RWPE1 (cell line): ENCODE data around the gene PI4KA.
"Not testable (repeated sequence)": the region's sequence is repeated elsewhere in the genome, so short reads cannot be mapped to it uniquely, and the experiment has no call there.

Source experiments
- CTCF ChIA-PET: fragments of 350-600 bp; sonication (Branson Sonifier 250); formaldehyde crosslinking; extraction: SDS; loops from one replicate; lab custom pipeline; 2021; lab: Yijun Ruan, JAX
- POLR2A ChIA-PET: fragments of 400-600 bp; formaldehyde crosslinking; extraction: SDS; loops from one replicate; lab custom pipeline; 2020; ENCODE audit warnings: antibody characterized with exemption; ENCODE audit not compliant: low non-redundant PET; lab: Yijun Ruan, JAX
- DNase-seq: peaks from one replicate; pipeline ENCODE4 v3.0.0; 2012; ENCODE audit warnings: low spot score
- H3K27ac ChIP-seq: fragments of 450-650 bp; 2 replicates; pipeline ENCODE4 v1.5.1; 2017
- TF ChIP-seq, protein P1 (sequence below): fragments of 450-650 bp; conservative IDR thresholded peaks from 2 replicates; pipeline ENCODE4 v1.5.1; 2017; ENCODE audit warnings: low read depth, mild to moderate bottlenecking

The PI4KA gene

GRCh38 chr22:20829491-20830134 is 29.0 kb downstream of the PI4KA start:
- POLR2A ChIA-PET, result no interaction called here
- TF ChIP-seq, protein P1, sequence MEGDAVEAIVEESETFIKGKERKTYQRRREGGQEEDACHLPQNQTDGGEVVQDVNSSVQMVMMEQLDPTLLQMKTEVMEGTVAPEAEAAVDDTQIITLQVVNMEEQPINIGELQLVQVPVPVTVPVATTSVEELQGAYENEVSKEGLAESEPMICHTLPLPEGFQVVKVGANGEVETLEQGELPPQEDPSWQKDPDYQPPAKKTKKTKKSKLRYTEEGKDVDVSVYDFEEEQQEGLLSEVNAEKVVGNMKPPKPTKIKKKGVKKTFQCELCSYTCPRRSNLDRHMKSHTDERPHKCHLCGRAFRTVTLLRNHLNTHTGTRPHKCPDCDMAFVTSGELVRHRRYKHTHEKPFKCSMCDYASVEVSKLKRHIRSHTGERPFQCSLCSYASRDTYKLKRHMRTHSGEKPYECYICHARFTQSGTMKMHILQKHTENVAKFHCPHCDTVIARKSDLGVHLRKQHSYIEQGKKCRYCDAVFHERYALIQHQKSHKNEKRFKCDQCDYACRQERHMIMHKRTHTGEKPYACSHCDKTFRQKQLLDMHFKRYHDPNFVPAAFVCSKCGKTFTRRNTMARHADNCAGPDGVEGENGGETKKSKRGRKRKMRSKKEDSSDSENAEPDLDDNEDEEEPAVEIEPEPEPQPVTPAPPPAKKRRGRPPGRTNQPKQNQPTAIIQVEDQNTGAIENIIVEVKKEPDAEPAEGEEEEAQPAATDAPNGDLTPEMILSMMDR, result no peak
- DNase-seq, result no peak
- H3K27ac ChIP-seq, result no peak overlapping the region
- CTCF ChIA-PET, result no interaction called here

- H3K27ac ChIP-seq, CTCF ChIA-PET, DNase-seq, POLR2A ChIA-PET: not testable (repeated sequence)
Measured at GRCh38 chr22:20826373-20827152, 32.0 kb downstream of the PI4KA start.

DNA sequence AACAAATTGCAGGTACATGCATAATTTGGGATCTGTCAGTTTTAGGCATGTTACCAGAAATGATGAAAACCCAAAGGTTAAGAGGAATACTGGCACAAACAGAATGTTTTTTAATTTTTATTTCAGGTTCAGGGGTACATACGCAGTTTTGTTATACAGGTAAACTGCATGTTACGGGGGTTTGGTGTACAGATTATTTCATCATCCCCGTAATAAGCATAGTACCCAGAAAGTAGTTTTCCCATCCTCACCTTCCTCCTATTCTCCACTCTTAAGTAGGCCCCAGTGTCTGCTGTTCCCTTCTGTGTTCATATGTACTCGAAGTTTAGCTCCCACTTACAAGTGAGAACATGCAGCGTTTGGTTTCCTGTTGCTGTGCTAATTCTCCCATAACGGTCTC is 33.0 kb downstream of the PI4KA start:
- ChIA-PET POLR2A (no interaction called here), CTCF (no interaction called here)
- no peak for DNase-seq

DNA sequence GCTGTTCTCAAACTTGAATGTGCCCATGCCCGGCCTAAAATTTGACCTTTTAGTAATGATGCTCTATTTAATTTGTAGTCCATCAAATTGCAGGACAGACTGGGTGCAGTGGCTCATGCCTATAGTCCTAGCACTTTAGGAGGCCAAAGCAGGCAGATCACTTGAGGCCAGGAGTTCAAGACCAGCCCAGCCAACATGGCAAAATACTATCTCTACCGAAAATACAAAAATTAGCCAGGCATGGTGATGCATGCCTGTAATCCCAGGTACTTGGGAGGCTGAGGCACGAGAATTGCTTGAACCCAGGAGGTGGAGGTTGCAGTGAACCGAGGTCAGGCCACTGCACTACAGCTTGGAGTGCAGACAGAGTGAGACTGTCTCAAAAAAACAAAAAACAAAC is 33.4 kb downstream of the PI4KA start:
- H3K27ac ChIP-seq, CTCF ChIA-PET, DNase-seq, POLR2A ChIA-PET: not testable (repeated sequence)

More for the DNA sequence above, 33.0 kb downstream of the PI4KA start:
- H3K27ac ChIP-seq, result no peak overlapping the region
- TF ChIP-seq, protein P1, result no peak

DNA sequence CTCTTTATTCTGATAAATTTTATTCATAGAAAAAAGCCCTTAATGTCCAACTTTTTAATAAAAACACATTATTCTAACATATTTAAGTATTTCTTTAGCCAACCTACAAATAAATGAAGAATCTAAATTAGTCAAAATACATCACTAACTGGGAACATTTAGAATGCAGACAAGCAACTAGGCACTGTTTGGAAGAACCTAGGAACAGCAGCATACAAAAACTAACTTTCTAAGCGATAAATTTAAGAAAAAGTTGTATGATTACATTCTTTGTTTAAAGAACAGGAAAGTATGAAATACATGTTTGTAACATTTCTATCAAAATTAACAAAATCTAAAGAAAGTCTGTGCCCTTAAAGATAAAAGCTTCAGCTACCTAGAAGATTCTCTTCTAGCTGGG is 35.3 kb downstream of the PI4KA start:
- POLR2A ChIA-PET, result no interaction called here
- DNase-seq, result no peak
- TF ChIP-seq, protein P1, result no peak
- no peak overlapping the region for H3K27ac ChIP-seq
- CTCF ChIA-PET, result interaction anchor here (1.3 kb wide), 1 partner anchor 12 kb away, joined by 3 read pairs; no protein-coding TSS in a partner anchor

GRCh38 chr22:20822240-20822639 is 36.4 kb downstream of the PI4KA start:
- H3K27ac ChIP-seq, result no peak overlapping the region
- no peak for DNase-seq
- CTCF ChIA-PET, result no interaction called here
- TF ChIP-seq, protein P1, result no peak
- POLR2A ChIA-PET, result no interaction called here

DNA sequence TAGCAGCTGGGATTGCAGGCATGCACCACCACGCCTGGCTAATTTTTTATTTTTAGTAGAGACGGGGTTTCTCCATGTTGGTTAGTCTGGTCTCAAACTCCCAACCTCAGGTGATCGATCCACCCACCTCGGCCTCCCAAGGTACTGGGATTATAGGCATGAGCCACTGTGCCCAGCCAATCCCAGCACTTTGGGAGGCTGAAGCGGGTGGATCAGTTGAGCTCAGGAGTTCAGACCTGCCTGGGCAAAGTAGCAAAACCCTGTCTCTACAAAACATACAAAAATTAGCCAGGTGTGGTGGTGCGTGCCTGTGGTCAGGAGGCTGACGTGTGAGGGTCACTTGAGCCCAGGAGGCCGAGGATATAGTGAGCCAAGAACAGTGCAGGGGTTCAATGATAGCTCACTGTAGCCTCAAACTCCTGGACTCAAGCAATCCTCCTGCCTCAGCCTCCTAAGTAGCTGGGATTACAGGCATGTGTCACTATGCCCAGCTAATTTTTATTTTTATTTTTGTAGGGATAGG is 36.8 kb downstream of the PI4KA start:
- POLR2A ChIA-PET, H3K27ac ChIP-seq, CTCF ChIA-PET, DNase-seq: not testable (repeated sequence)

DNA sequence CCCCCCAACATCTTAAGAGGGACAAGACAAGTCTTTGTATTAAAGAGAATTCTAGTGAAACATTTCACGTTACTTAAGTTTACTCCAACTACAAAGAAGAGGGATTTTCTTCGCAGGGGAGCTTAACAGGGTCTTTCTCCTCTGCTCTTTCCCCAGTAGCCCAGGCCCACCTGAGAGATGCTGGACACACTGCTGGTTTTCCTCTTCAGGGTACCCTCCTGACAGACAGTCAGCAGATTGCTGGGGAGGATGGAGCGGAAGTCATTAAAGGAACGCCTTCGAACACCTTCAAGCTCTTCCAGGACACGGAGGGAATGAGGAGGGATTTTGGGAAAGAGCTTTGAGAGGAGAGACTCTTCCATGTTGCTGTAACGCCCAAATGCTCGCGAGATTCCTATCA is 39.1 kb downstream of the PI4KA start:
- DNase-seq, result no peak
- H3K27ac ChIP-seq, result no peak overlapping the region
- CTCF ChIA-PET, result no interaction called here
- POLR2A ChIA-PET, result no interaction called here
- TF ChIP-seq, protein P1, result no peak
